C4-2B (cell line): ENCODE measurements around the gene SPOCK1.

Experiments
- H3K27ac ChIP-seq: fragments of 450-650 bp; 2 replicates; pipeline ENCODE4 v1.5.1; 2017
- CTCF ChIP-seq: fragments of 450-650 bp; conservative IDR thresholded peaks from 2 replicates; pipeline ENCODE4 v1.5.1; 2017; ENCODE audit warnings: mild to moderate bottlenecking
- ZFX ChIP-seq: fragments of 450-650 bp; IDR thresholded peaks from 2 replicates; pipeline ENCODE4 v1.6.1; 2017

Gene SPOCK1

GRCh38 chr5:137361280-137361679 lies 137.8 kb downstream of the SPOCK1 start:
- H3K27ac ChIP-seq = no peak overlapping the region
- no peak for TF ChIP-seq CTCF
- TF ChIP-seq ZFX = no peak

DNA sequence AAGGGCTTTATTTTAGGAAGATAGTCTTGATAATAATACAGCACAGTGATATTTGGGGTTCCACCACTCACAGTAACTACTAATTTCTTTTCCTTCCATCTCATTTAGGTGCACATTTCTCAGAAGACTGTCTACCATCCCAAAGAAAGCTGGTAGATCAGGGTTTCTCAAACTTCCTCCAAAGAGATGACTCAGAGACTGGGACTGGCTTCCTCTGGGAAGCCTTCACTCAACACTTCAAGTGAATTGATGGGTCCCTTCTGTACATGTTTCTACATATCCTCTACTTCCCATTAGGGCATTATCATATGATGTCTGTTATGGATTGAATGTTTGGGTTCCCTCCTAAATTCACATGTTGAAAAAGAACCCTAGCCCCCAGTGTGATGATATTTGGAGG lies 138.5 kb downstream of the SPOCK1 start:
- H3K27ac ChIP-seq = no peak overlapping the region
- no peak for TF ChIP-seq CTCF
- TF ChIP-seq ZFX = no peak

- TF ChIP-seq ZFX (no peak), CTCF (no peak)
These were observed 139.2 kb downstream of the SPOCK1 start for GRCh38 chr5:137359941-137360340.

DNA sequence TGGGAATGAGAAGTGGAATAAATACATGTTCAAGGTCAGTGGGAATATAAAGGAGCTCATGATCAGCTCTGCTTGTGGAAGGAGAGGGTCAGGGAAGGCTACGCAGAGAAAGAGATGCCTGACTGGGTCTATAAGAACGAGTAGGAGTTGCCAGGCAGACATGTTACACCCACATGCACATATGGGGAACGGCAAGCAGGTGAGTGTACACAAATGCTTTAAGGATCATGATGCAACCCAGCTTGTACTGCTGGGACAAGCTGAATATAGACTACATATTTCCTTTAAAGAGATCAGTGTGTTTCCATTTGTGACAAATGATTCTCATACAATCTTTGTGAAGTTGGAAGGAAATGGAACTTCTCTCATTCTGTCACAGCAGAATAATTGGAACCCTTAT lies 141.7 kb downstream of the SPOCK1 start:
- TF ChIP-seq CTCF (no peak), ZFX (no peak)
- no peak overlapping the region for H3K27ac ChIP-seq

More at GRCh38 chr5:137359941-137360340, 139.2 kb downstream of the SPOCK1 start:
- no peak overlapping the region for H3K27ac ChIP-seq

- TF ChIP-seq ZFX = no peak
- no peak for TF ChIP-seq CTCF
- no peak overlapping the region for H3K27ac ChIP-seq
These were observed 143.0 kb downstream of the SPOCK1 start for GRCh38 chr5:137356127-137356526.

DNA sequence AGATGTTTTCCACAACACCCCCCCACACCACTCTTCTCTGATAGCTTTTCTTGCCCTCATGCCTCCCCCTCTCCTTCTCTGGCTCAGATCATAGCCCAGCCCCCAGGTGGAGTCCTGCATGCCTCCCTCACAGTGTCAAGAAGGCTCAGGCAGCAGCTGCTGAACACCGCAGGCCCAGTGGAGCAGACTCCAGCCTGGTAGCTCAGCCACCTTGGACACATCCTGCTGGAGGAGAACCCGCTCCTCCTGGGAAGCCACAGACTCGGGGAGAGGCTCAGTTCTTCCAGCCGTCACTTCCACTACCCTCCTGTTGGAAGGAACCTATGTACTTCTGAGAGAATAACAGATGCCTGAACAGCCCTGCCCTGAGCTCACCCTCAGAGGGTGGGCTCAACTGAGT lies 143.4 kb downstream of the SPOCK1 start:
- no peak overlapping the region for H3K27ac ChIP-seq
- no peak for TF ChIP-seq ZFX
- TF ChIP-seq CTCF = no peak

DNA sequence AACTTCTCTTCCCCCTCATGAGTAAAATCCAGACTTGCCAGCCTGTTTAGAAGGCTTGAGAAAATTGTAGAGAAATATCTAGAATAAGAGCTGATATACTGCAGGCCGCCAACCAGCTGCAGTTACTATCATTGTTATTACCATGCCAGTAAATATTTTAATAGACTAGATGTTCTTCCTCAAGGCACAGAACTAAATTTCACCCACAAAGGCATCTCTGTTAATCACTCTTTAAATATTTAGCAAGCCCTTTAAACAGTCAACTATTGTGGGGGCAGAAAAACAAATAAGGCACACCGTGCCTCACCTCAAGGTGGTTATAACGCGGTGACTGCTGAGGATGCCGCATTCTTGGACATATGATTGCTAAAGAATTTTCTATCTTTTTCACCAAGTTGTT lies 147.0 kb downstream of the SPOCK1 start:
- TF ChIP-seq CTCF = no peak
- TF ChIP-seq ZFX = no peak
- H3K27ac ChIP-seq = no peak overlapping the region
